ENCODE results near the gene MTURN. TPM values are rescaled to one million over a fixed set of nuclear protein-coding genes. Genes with fewer than 3 reads are reported as not detected.

The MTURN gene
- total RNA-seq, 4 donors from 2014 or later, result 196 to 252 (median 225) TPM

DNA sequence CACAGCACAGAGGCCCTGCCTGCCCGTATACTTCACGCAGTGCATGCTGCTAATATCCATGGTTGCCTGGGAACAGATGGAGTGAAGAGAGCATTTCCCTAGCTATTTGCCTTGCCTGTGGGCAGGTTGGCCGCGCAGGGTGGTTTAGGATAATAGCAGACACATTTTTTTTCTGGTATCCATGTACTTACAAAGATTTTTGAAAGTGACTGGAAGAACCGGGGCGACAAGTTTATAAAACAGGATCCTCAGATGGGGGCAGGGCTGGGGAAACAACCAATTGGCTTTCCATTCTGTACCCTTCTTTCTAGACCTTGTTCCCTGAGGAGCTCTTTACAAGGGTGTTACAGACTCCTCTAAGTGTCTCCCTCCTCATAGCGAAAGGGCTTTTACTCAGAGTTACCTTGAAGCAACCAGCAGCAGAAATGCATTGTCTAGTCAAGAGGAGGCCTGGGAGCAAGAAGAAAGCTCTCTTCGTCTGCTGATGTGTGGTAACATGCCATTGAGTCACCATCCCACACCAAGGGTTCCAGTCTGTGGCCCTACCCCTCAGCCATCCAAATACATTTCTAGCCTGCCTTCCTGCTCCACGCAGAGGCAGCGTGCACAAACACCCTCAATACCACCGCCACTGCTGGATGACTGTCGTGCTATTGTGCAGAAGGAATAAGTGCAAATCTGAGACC is 31.5 kb downstream of the MTURN start:
- Histone ChIP-seq H3K36me3 (peaks cover 0 to 19% of the 10 kb centered on the region in 2 donors), H3K27ac (no peak overlapping the region), H3K4me3 (no peak overlapping the region), H3K27me3 (no peaks in the 10 kb centered on the region), H3K4me1 (peaks cover 0 to 65% (median 8%) of the 10 kb centered on the region in 3 donors), H3K9me3 (no peaks in the 10 kb centered on the region)
- no peak for TF ChIP-seq EP300 (IDR thresholded peaks at IDR 0.05)
- TF ChIP-seq, protein P1, sequence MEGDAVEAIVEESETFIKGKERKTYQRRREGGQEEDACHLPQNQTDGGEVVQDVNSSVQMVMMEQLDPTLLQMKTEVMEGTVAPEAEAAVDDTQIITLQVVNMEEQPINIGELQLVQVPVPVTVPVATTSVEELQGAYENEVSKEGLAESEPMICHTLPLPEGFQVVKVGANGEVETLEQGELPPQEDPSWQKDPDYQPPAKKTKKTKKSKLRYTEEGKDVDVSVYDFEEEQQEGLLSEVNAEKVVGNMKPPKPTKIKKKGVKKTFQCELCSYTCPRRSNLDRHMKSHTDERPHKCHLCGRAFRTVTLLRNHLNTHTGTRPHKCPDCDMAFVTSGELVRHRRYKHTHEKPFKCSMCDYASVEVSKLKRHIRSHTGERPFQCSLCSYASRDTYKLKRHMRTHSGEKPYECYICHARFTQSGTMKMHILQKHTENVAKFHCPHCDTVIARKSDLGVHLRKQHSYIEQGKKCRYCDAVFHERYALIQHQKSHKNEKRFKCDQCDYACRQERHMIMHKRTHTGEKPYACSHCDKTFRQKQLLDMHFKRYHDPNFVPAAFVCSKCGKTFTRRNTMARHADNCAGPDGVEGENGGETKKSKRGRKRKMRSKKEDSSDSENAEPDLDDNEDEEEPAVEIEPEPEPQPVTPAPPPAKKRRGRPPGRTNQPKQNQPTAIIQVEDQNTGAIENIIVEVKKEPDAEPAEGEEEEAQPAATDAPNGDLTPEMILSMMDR (IDR thresholded peaks at IDR 0.05), result no peak
- TF ChIP-seq POLR2AphosphoS5 (IDR thresholded peaks at IDR 0.05), result no peak
- TF ChIP-seq POLR2A (IDR thresholded peaks at IDR 0.05), result no peak
- ATAC-seq, result no peak
- 81 to 83% methylated on average over 8 to 10 of the region's 12 CpGs for WGBS, 2 donors (ENCODE audit: low coverage in 1 of 2)

DNA sequence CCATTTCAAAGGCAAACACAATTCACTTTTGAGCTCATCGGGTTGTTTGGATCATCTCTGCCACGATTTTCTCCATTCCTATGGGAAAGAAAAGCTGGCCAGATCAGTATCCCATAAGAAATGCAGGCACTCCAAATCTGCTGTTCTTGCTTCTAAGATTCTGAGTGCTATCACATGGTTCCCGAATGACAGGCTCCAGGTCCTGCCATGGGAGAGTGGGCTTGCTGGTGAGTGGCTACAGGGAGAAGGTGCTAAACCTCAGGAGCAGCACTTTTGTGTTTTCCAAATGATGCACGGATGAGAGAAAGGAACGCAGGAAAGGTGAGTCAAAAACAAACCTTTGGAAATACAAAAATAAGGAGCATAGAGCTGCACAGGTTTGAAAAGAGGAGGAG is 32.1 kb downstream of the MTURN start:
- Histone ChIP-seq H3K4me3 (no peak overlapping the region), H3K36me3 (peaks cover 0 to 16% of the 10 kb centered on the region in 2 donors), H3K27me3 (no peaks in the 10 kb centered on the region), H3K27ac (no peak overlapping the region), H3K4me1 (peaks cover 0 to 70% (median 8%) of the 10 kb centered on the region in 3 donors), H3K9me3 (no peaks in the 10 kb centered on the region)
- 78 to 87% methylated on average over 3 to 4 of the region's 5 CpGs for WGBS, 2 donors (ENCODE audit: low coverage in 1 of 2)
- TF ChIP-seq POLR2AphosphoS5 (IDR thresholded peaks at IDR 0.05) (no peak), POLR2A (IDR thresholded peaks at IDR 0.05) (no peak), EP300 (IDR thresholded peaks at IDR 0.05) (no peak)
- TF ChIP-seq, protein P1 (IDR thresholded peaks at IDR 0.05), result no peak
- no peak for ATAC-seq

DNA sequence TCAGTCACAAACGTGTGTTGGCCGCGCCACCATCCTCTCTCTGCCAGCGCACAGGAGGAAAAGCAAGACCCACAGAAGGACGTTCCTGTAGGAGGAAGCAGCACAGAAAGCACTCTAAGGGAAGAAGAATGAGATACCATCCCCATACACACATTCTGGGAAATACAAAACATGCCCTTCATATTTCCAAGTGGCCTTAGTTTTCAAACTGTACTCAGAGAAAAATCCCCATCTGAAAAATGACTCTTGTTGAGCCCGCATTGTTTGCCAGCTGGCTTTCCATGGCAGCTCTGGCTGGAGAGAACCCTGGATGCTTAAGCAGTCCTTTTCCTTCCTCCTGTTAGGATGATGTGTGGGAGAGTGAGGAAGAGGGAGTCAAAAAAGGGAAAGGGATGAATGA is 33.1 kb downstream of the MTURN start:
- TF ChIP-seq POLR2AphosphoS5 (IDR thresholded peaks at IDR 0.05), result peak; percentile 29
- no peak for TF ChIP-seq POLR2A (IDR thresholded peaks at IDR 0.05)
- Histone ChIP-seq H3K9me3 (no peaks in the 10 kb centered on the region), H3K4me1 (peaks cover 0 to 70% (median 16%) of the 10 kb centered on the region in 3 donors), H3K36me3 (peaks cover 0 to 16% of the 10 kb centered on the region in 2 donors), H3K27me3 (no peaks in the 10 kb centered on the region), H3K4me3 (no peak overlapping the region), H3K27ac (peak overlapping the region in 1 of 4 donors; percentile 8)
- no peak for ATAC-seq
- 57 to 92% methylated on average over 1 to 4 of the region's 6 CpGs for WGBS, 2 donors (ENCODE audit: low coverage in 1 of 2)

GRCh38 chr7:30168835-30169573 is 34.2 kb downstream of the MTURN start:
- Histone ChIP-seq H3K27me3 (no peaks in the 10 kb centered on the region), H3K27ac (peak overlapping the region in 2 of 4 donors; percentile 36 to 56), H3K4me1 (peaks cover 3 to 70% (median 19%) of the 10 kb centered on the region in 3 donors), H3K36me3 (peaks cover 0 to 16% of the 10 kb centered on the region in 2 donors), H3K9me3 (no peaks in the 10 kb centered on the region), H3K4me3 (no peak overlapping the region)
- ATAC-seq, result peak; percentile 21
- WGBS, 2 donors (ENCODE audit: low coverage in 1 of 2), result 73 to 76% methylated on average over 3 to 11 of the region's 16 CpGs
- TF ChIP-seq, protein P1 (IDR thresholded peaks at IDR 0.05), result no peak
- TF ChIP-seq POLR2AphosphoS5 (IDR thresholded peaks at IDR 0.05), result peak; percentile 59

GRCh38 chr7:30169579-30169978 is 34.8 kb downstream of the MTURN start:
- Histone ChIP-seq H3K36me3 (peaks cover 0 to 16% of the 10 kb centered on the region in 2 donors), H3K4me1 (peaks cover 3 to 70% (median 19%) of the 10 kb centered on the region in 3 donors), H3K9me3 (no peaks in the 10 kb centered on the region), H3K27ac (peak overlapping the region in 2 of 4 donors; percentile 36 to 56), H3K27me3 (no peaks in the 10 kb centered on the region), H3K4me3 (no peak overlapping the region)
- TF ChIP-seq EP300 (IDR thresholded peaks at IDR 0.05) (no peak), POLR2A (IDR thresholded peaks at IDR 0.05) (no peak), POLR2AphosphoS5 (IDR thresholded peaks at IDR 0.05) (no peak)
- TF ChIP-seq, protein P1 (IDR thresholded peaks at IDR 0.05), result no peak
- WGBS, 2 donors (ENCODE audit: low coverage in 1 of 2), result 60 to 83% methylated on average over 1 of the region's 2 CpGs
- ATAC-seq, result no peak
